Muscle layer of colon (tissue), 2 donors: Measurements from ENCODE around the gene ZNF575.

ENCODE experiments used
- H3K27ac ChIP-seq: one replicate; pipeline ENCODE4 v1.7.0; 2013; ENCODE audit warnings: low read depth, mild to moderate bottlenecking, low read length, moderate library complexity
- H3K27me3 ChIP-seq, 2 donors: one replicate each; pipeline ENCODE4 v1.7.0; 2013; ENCODE audit warnings: low read length in 2 of 2, mild to moderate bottlenecking in 2 of 2; ENCODE audit not compliant: insufficient read depth in 2 of 2, control insufficient read depth in 1 of 2
- H3K36me3 ChIP-seq: one replicate; pipeline ENCODE4 v1.7.0; 2013; ENCODE audit warnings: mild to moderate bottlenecking, low read length; ENCODE audit not compliant: insufficient read depth
- H3K4me1 ChIP-seq: one replicate; pipeline ENCODE4 v1.7.0; 2013; ENCODE audit warnings: mild to moderate bottlenecking, low read length; ENCODE audit not compliant: insufficient read depth
- H3K4me3 ChIP-seq, 2 donors: one replicate each; pipeline ENCODE4 v1.7.0; 2013; ENCODE audit warnings: low read length in 2 of 2, low read depth in 1 of 2, mild to moderate bottlenecking in 1 of 2, moderate library complexity in 1 of 2
- H3K9ac ChIP-seq: one replicate; pipeline ENCODE4 v1.7.0; 2013; ENCODE audit warnings: low read length
- H3K9me3 ChIP-seq: one replicate; pipeline ENCODE4 v1.7.0; 2013; ENCODE audit warnings: mild to moderate bottlenecking, low read length
- donor health status: abdominal sarcoma.
- donor health status: Adenocarcinoma of cecum.

Gene ZNF575

GRCh38 chr19:43499042-43499441 is 33.9 kb upstream of the ZNF575 start:
- H3K4me3 ChIP-seq: no peak overlapping the region
- H3K4me1 ChIP-seq: peaks cover 19% of the 10 kb centered on the region
- no peaks in the 10 kb centered on the region for H3K9me3 ChIP-seq
- no peaks in the 10 kb centered on the region for H3K27me3 ChIP-seq
- no peak overlapping the region for H3K27ac ChIP-seq
- no peak overlapping the region for H3K9ac ChIP-seq
- peaks cover 18% of the 10 kb centered on the region for H3K36me3 ChIP-seq

- H3K4me3 ChIP-seq: no peak overlapping the region
- peaks cover 19% of the 10 kb centered on the region for H3K4me1 ChIP-seq
- no peaks in the 10 kb centered on the region for H3K27me3 ChIP-seq
- H3K9me3 ChIP-seq: no peaks in the 10 kb centered on the region
- H3K36me3 ChIP-seq: peaks cover 10% of the 10 kb centered on the region
- H3K9ac ChIP-seq: no peak overlapping the region
- no peak overlapping the region for H3K27ac ChIP-seq
These were observed 31.1 kb upstream of the ZNF575 start for GRCh38 chr19:43501661-43502418.

GRCh38 chr19:43502419-43502976 is 30.5 kb upstream of the ZNF575 start:
- Histone ChIP-seq H3K9me3 (no peaks in the 10 kb centered on the region), H3K27ac (no peak overlapping the region), H3K36me3 (peaks cover 3% of the 10 kb centered on the region), H3K9ac (peak overlapping the region; percentile 89), H3K4me3 (peak overlapping the region in 1 of 2 donors; percentile 90), H3K27me3 (no peaks in the 10 kb centered on the region), H3K4me1 (peaks cover 19% of the 10 kb centered on the region)

- peak overlapping the region; percentile 89 for H3K9ac ChIP-seq
- H3K27ac ChIP-seq: peak overlapping the region; percentile 96
- H3K9me3 ChIP-seq: no peaks in the 10 kb centered on the region
- no peaks in the 10 kb centered on the region for H3K27me3 ChIP-seq
- peaks cover 10% of the 10 kb centered on the region for H3K36me3 ChIP-seq
- peak overlapping the region; percentile 90 to 96 for H3K4me3 ChIP-seq
- peaks cover 15% of the 10 kb centered on the region for H3K4me1 ChIP-seq
These were observed 29.2 kb upstream of the ZNF575 start for GRCh38 chr19:43503501-43504425.

- peak within 1 kb of the TSS; percentile 90 to 96 for H3K4me3 ChIP-seq
- H3K27ac ChIP-seq: peak within 1 kb of the TSS; percentile 96
- no peaks in the 10 kb centered on the region for H3K27me3 ChIP-seq
- no peaks in the 10 kb centered on the region for H3K9me3 ChIP-seq
- peaks cover 12% of the 10 kb centered on the region for H3K36me3 ChIP-seq
- H3K4me1 ChIP-seq: peaks cover 9% of the 10 kb centered on the region
- peak within 1 kb of the TSS; percentile 89 for H3K9ac ChIP-seq
These were observed 28.4 kb upstream of the ZNF575 start, which contains the start of gene PHLDB3 for GRCh38 chr19:43504426-43505185. Gene PHLDB3, minus strand, starts transcription at chr19:43504746. Its CDS starts 628 bp downstream, at chr19:43504118.

GRCh38 chr19:43505186-43505456 is 27.9 kb upstream of the ZNF575 start:
- H3K4me3 ChIP-seq: no peak overlapping the region
- peak overlapping the region; percentile 87 for H3K27ac ChIP-seq
- no peaks in the 10 kb centered on the region for H3K9me3 ChIP-seq
- H3K4me1 ChIP-seq: peaks cover 9% of the 10 kb centered on the region
- H3K9ac ChIP-seq: peak overlapping the region; percentile 70
- peaks cover 15% of the 10 kb centered on the region for H3K36me3 ChIP-seq
- H3K27me3 ChIP-seq: no peaks in the 10 kb centered on the region

GRCh38 chr19:43505941-43506340 is 27.0 kb upstream of the ZNF575 start:
- H3K27me3 ChIP-seq: no peaks in the 10 kb centered on the region
- peaks cover 20% of the 10 kb centered on the region for H3K36me3 ChIP-seq
- H3K4me3 ChIP-seq: no peak overlapping the region
- peaks cover 9% of the 10 kb centered on the region for H3K4me1 ChIP-seq
- no peak overlapping the region for H3K9ac ChIP-seq
- no peaks in the 10 kb centered on the region for H3K9me3 ChIP-seq
- H3K27ac ChIP-seq: no peak overlapping the region

GRCh38 chr19:43506629-43507028 is 26.4 kb upstream of the ZNF575 start:
- Histone ChIP-seq H3K27me3 (no peaks in the 10 kb centered on the region), H3K4me1 (peaks cover 9% of the 10 kb centered on the region), H3K9ac (no peak overlapping the region), H3K9me3 (no peaks in the 10 kb centered on the region), H3K4me3 (no peak overlapping the region), H3K27ac (no peak overlapping the region), H3K36me3 (peaks cover 24% of the 10 kb centered on the region)

GRCh38 chr19:43507880-43508279 is 25.1 kb upstream of the ZNF575 start:
- H3K9ac ChIP-seq: no peak overlapping the region
- H3K36me3 ChIP-seq: peaks cover 24% of the 10 kb centered on the region
- H3K27ac ChIP-seq: no peak overlapping the region
- H3K4me3 ChIP-seq: no peak overlapping the region
- H3K27me3 ChIP-seq: no peaks in the 10 kb centered on the region
- H3K4me1 ChIP-seq: peaks cover 5% of the 10 kb centered on the region
- no peaks in the 10 kb centered on the region for H3K9me3 ChIP-seq

- Histone ChIP-seq H3K9me3 (no peaks in the 10 kb centered on the region), H3K9ac (no peak overlapping the region), H3K4me1 (no peaks in the 10 kb centered on the region), H3K36me3 (peaks cover 24% of the 10 kb centered on the region), H3K27ac (no peak overlapping the region), H3K27me3 (no peaks in the 10 kb centered on the region), H3K4me3 (no peak overlapping the region)
These were observed 22.3 kb upstream of the ZNF575 start for GRCh38 chr19:43510713-43511112.

GRCh38 chr19:43511324-43511723 is 21.7 kb upstream of the ZNF575 start:
- Histone ChIP-seq H3K36me3 (peaks cover 24% of the 10 kb centered on the region), H3K27ac (no peak overlapping the region), H3K9ac (no peak overlapping the region), H3K4me3 (no peak overlapping the region), H3K9me3 (no peaks in the 10 kb centered on the region), H3K27me3 (no peaks in the 10 kb centered on the region), H3K4me1 (no peaks in the 10 kb centered on the region)
